ENCODE measurements around the gene NINL. TPM values are rescaled to one million over a fixed set of nuclear protein-coding genes. Genes with fewer than 3 reads are reported as not detected.

The NINL gene
- total RNA-seq, 4 donors from 2014 or later, result 3.0 to 5.8 (median 3.7) TPM

- Histone ChIP-seq H3K4me1 (peaks cover 3 to 27% (median 20%) of the 10 kb centered on the region in 4 donors), H3K36me3 (no peaks in the 10 kb centered on the region), H3K27ac (replicated peaks in 1 of 4) (no peak overlapping the region), H3K4me3 (no peak overlapping the region), H3K27me3 (no peaks in the 10 kb centered on the region), H3K9me3 (no peaks in the 10 kb centered on the region)
- WGBS, result 89% methylated on average over 4 of the region's 4 CpGs
- no peak for TF ChIP-seq EP300 (IDR thresholded peaks at IDR 0.05)
- TF ChIP-seq POLR2A (IDR thresholded peaks at IDR 0.05; ENCODE audit: low read depth), result no peak
- TF ChIP-seq POLR2AphosphoS5 (IDR thresholded peaks at IDR 0.05), result no peak
- TF ChIP-seq CTCF (IDR thresholded peaks at IDR 0.05), result no peak
- intact Hi-C loops (cut with DNase I), result loop anchor here (10.0 kb wide), 1 partner anchor 79 kb away; the partner anchor contains the start of gene NANP
- no peak for DNase-seq (ENCODE audit: extremely low spot score)
These were observed 39.3 kb downstream of the NINL start for GRCh38 chr20:25546048-25546447.

GRCh38 chr20:25545171-25545570 lies 40.2 kb downstream of the NINL start:
- no peak for TF ChIP-seq EP300 (IDR thresholded peaks at IDR 0.05)
- no peak for TF ChIP-seq POLR2AphosphoS5 (IDR thresholded peaks at IDR 0.05)
- TF ChIP-seq POLR2A (IDR thresholded peaks at IDR 0.05; ENCODE audit: low read depth), result no peak
- no peak for TF ChIP-seq CTCF (IDR thresholded peaks at IDR 0.05)
- Histone ChIP-seq H3K27me3 (no peaks in the 10 kb centered on the region), H3K4me1 (peaks cover 7 to 27% (median 20%) of the 10 kb centered on the region in 4 donors), H3K4me3 (no peak overlapping the region), H3K27ac (replicated peaks in 1 of 4) (no peak overlapping the region), H3K9me3 (no peaks in the 10 kb centered on the region), H3K36me3 (no peaks in the 10 kb centered on the region)
- 66% methylated on average over 3 of the region's 3 CpGs for WGBS
- DNase-seq (ENCODE audit: extremely low spot score), result no peak
- intact Hi-C loops (cut with DNase I), result loop anchor here (10.0 kb wide), 1 partner anchor 80 kb away; the partner anchor contains the start of gene NANP

GRCh38 chr20:25544734-25545133 lies 40.6 kb downstream of the NINL start:
- Histone ChIP-seq H3K27me3 (no peaks in the 10 kb centered on the region), H3K4me3 (no peak overlapping the region), H3K4me1 (peaks cover 8 to 24% (median 20%) of the 10 kb centered on the region in 4 donors), H3K36me3 (no peaks in the 10 kb centered on the region), H3K9me3 (no peaks in the 10 kb centered on the region), H3K27ac (replicated peaks in 1 of 4) (no peak overlapping the region)
- TF ChIP-seq POLR2A (IDR thresholded peaks at IDR 0.05; ENCODE audit: low read depth) (no peak), EP300 (IDR thresholded peaks at IDR 0.05) (no peak), POLR2AphosphoS5 (IDR thresholded peaks at IDR 0.05) (no peak), CTCF (IDR thresholded peaks at IDR 0.05) (no peak)
- DNase-seq (ENCODE audit: extremely low spot score), result no peak
- 79% methylated on average over 1 of the region's 1 CpG for WGBS
- intact Hi-C loops (cut with DNase I), result loop anchor here (10.0 kb wide), 1 partner anchor 80 kb away; the partner anchor contains the start of gene NANP

- Histone ChIP-seq H3K9me3 (no peaks in the 10 kb centered on the region), H3K27ac (replicated peaks in 1 of 4) (no peak overlapping the region), H3K27me3 (no peaks in the 10 kb centered on the region), H3K4me1 (peaks cover 11 to 24% (median 20%) of the 10 kb centered on the region in 4 donors), H3K4me3 (no peak overlapping the region), H3K36me3 (no peaks in the 10 kb centered on the region)
- no peak for DNase-seq (ENCODE audit: extremely low spot score)
- TF ChIP-seq POLR2AphosphoS5 (IDR thresholded peaks at IDR 0.05) (no peak), POLR2A (IDR thresholded peaks at IDR 0.05; ENCODE audit: low read depth) (no peak), EP300 (IDR thresholded peaks at IDR 0.05) (no peak), CTCF (IDR thresholded peaks at IDR 0.05) (no peak)
- intact Hi-C loops (cut with DNase I), result loop anchor here (10.0 kb wide), 1 partner anchor 80 kb away; the partner anchor contains the start of gene NANP
- 76% methylated on average over 4 of the region's 4 CpGs for WGBS
These were observed 41.0 kb downstream of the NINL start for GRCh38 chr20:25544311-25544710.

- TF ChIP-seq CTCF (IDR thresholded peaks at IDR 0.05), result no peak
- no peak for TF ChIP-seq POLR2A (IDR thresholded peaks at IDR 0.05; ENCODE audit: low read depth)
- TF ChIP-seq POLR2AphosphoS5 (IDR thresholded peaks at IDR 0.05), result no peak
- no peaks in the 10 kb centered on the region for H3K27me3 ChIP-seq
- H3K36me3 ChIP-seq, result no peaks in the 10 kb centered on the region
- 78% methylated on average over 3 of the region's 3 CpGs for WGBS
- intact Hi-C loops (cut with DNase I), result loop anchor here (10.0 kb wide), 1 partner anchor 82 kb away; the partner anchor contains the start of gene NANP
- DNase-seq (ENCODE audit: extremely low spot score), result no peak
- H3K27ac ChIP-seq (replicated peaks in 1 of 4), result no peak overlapping the region
- no peaks in the 10 kb centered on the region for H3K9me3 ChIP-seq
- no peak overlapping the region for H3K4me3 ChIP-seq
- peaks cover 17 to 33% (median 26%) of the 10 kb centered on the region in 4 donors for H3K4me1 ChIP-seq
These were observed 42.3 kb downstream of the NINL start for GRCh38 chr20:25543068-25543467.

All from esophagus muscularis mucosa (tissue), 4 donors.